ENCODE data around the gene SWAP70. TPM values are rescaled to one million over a fixed set of nuclear protein-coding genes. Genes with fewer than 3 reads are reported as not detected.

Gene SWAP70
- total and polyA plus RNA-seq, 9 of the 15 experiments (the other 6 are each of a cell fraction or from before 2014, with no cell fraction given): 1.7 to 4.9 (median 3.9) TPM

- no peak for TF ChIP-seq ARID3B (CRISPR knock-in tag; IDR thresholded peaks at IDR 0.05; ENCODE audit: borderline replicate concordance)
- no peak for TF ChIP-seq LCOR (CRISPR knock-in tag; IDR thresholded peaks at IDR 0.05)
- no peak for TF ChIP-seq MTA1 (IDR thresholded peaks at IDR 0.05; ENCODE audit: borderline replicate concordance)
- TF ChIP-seq TCF7L2 (IDR thresholded peaks at IDR 0.05; ENCODE audit: low read depth, low read length): no peak
- 0 out of 2 replicates have a peak, but pooled peaks have one; percentile 19 for TF ChIP-seq NR1H2 (CRISPR knock-in tag; IDR thresholded peaks at IDR 0.05)
- no peak for TF ChIP-seq ZNF217 (CRISPR knock-in tag; IDR thresholded peaks at IDR 0.05)
- TF ChIP-seq ZNF639 (CRISPR knock-in tag; conservative IDR thresholded peaks at IDR 0.05 in 1 of 2, IDR thresholded peaks at IDR 0.05 in 1 of 2): no peak
- TF ChIP-seq ZNF717 (CRISPR knock-in tag; IDR thresholded peaks at IDR 0.05): no peak
- TF ChIP-seq ZC3H11A (IDR thresholded peaks at IDR 0.05; ENCODE audit: low read depth, low read length): no peak
- TF ChIP-seq, protein P1, sequence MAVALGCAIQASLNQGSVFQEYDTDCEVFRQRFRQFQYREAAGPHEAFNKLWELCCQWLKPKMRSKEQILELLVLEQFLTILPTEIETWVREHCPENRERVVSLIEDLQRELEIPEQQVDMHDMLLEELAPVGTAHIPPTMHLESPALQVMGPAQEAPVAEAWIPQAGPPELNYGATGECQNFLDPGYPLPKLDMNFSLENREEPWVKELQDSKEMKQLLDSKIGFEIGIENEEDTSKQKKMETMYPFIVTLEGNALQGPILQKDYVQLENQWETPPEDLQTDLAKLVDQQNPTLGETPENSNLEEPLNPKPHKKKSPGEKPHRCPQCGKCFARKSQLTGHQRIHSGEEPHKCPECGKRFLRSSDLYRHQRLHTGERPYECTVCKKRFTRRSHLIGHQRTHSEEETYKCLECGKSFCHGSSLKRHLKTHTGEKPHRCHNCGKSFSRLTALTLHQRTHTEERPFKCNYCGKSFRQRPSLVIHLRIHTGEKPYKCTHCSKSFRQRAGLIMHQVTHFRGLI (CRISPR knock-in tag; IDR thresholded peaks at IDR 0.05): no peak
- TF ChIP-seq XRCC5 (IDR thresholded peaks at IDR 0.05; ENCODE audit: low read depth, low read length): no peak
- TF ChIP-seq SMARCA4 (IDR thresholded peaks at IDR 0.05): no peak
- no peak for TF ChIP-seq PHF21A (IDR thresholded peaks at IDR 0.05; ENCODE audit: borderline replicate concordance, low read depth)
- no peak for TF ChIP-seq BMI1 (IDR thresholded peaks at IDR 0.05; ENCODE audit: low read length)
- TF ChIP-seq, protein P2, sequence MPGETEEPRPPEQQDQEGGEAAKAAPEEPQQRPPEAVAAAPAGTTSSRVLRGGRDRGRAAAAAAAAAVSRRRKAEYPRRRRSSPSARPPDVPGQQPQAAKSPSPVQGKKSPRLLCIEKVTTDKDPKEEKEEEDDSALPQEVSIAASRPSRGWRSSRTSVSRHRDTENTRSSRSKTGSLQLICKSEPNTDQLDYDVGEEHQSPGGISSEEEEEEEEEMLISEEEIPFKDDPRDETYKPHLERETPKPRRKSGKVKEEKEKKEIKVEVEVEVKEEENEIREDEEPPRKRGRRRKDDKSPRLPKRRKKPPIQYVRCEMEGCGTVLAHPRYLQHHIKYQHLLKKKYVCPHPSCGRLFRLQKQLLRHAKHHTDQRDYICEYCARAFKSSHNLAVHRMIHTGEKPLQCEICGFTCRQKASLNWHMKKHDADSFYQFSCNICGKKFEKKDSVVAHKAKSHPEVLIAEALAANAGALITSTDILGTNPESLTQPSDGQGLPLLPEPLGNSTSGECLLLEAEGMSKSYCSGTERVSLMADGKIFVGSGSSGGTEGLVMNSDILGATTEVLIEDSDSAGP (CRISPR knock-in tag; IDR thresholded peaks at IDR 0.05): no peak
- no peak for TF ChIP-seq SIX5 (IDR thresholded peaks at IDR 0.05; ENCODE audit: borderline replicate concordance in 1 of 2, insufficient read depth in 1 of 2, low read depth in 1 of 2, low read length in 2 of 2)
- no peak for TF ChIP-seq CBX8 (IDR thresholded peaks at IDR 0.05; ENCODE audit: borderline replicate concordance, extremely low read depth, low read depth, low read length, poor library complexity, severe bottlenecking)
- no peak for TF ChIP-seq KDM1A (IDR thresholded peaks at IDR 0.05)
- TF ChIP-seq CXXC5 (CRISPR knock-in tag; IDR thresholded peaks at IDR 0.05): peak; percentile 58
- peak in 1 of 2 experiments; percentile 63; a peak in 1 of 4 replicates for TF ChIP-seq KDM4B (IDR thresholded peaks at IDR 0.05; ENCODE audit: borderline replicate concordance in 2 of 2, low read depth in 1 of 2)
Measured at GRCh38 chr11:9757809-9758636, 94.1 kb downstream of the SWAP70 start (continued).

All from K562 (cell line).